ENCODE data around the gene VASH2.
"Not testable (repeated sequence)": the region's sequence is repeated elsewhere in the genome, so short reads cannot be mapped to it uniquely, and the experiment has no call there.

The VASH2 gene

GRCh38 chr1:212950243-212951125 is at the start of gene VASH2:
Gene VASH2 (plus strand): TSS chr1:212950541. CDS start chr1:212951543, 1,002 bp downstream.
- DNase-seq (ENCODE audit: low spot score), result peak; percentile 98

- no peak for DNase-seq (ENCODE audit: low spot score)
These were observed 49.1 kb upstream of the VASH2 start for GRCh38 chr1:212901290-212901689.

- DNase-seq (ENCODE audit: low spot score), result no peak
These were observed 48.3 kb upstream of the VASH2 start for GRCh38 chr1:212902054-212902453.

- DNase-seq (ENCODE audit: low spot score), result no peak
These were observed 46.7 kb upstream of the VASH2 start for GRCh38 chr1:212903664-212904063.

GRCh38 chr1:212908071-212908470 is 42.3 kb upstream of the VASH2 start:
- not testable (repeated sequence) for DNase-seq (ENCODE audit: low spot score)

GRCh38 chr1:212908971-212909370 is 41.4 kb upstream of the VASH2 start:
- DNase-seq (ENCODE audit: low spot score), result no peak

GRCh38 chr1:212909652-212910063 is 40.7 kb upstream of the VASH2 start:
- DNase-seq (ENCODE audit: low spot score), result no peak

- not testable (repeated sequence) for DNase-seq (ENCODE audit: low spot score)
These were observed 40.1 kb upstream of the VASH2 start for GRCh38 chr1:212910213-212910612.

- not testable (repeated sequence) for DNase-seq (ENCODE audit: low spot score)
These were observed 36.7 kb upstream of the VASH2 start for GRCh38 chr1:212913638-212914037.

- DNase-seq (ENCODE audit: low spot score), result not testable (repeated sequence)
These were observed 36.2 kb upstream of the VASH2 start for GRCh38 chr1:212914110-212914509.

GRCh38 chr1:212914789-212915188 is 35.6 kb upstream of the VASH2 start:
- no peak for DNase-seq (ENCODE audit: low spot score)

- DNase-seq (ENCODE audit: low spot score), result peak; percentile 64
These were observed 34.9 kb upstream of the VASH2 start for GRCh38 chr1:212915245-212916091.

- peak; percentile 60 for DNase-seq (ENCODE audit: low spot score)
These were observed 33.7 kb upstream of the VASH2 start for GRCh38 chr1:212916481-212917133.

GRCh38 chr1:212917134-212917485 is 33.2 kb upstream of the VASH2 start:
- DNase-seq (ENCODE audit: low spot score), result no peak

- DNase-seq (ENCODE audit: low spot score), result no peak
These were observed 32.5 kb upstream of the VASH2 start for GRCh38 chr1:212917858-212918257.

GRCh38 chr1:212918824-212919223 is 31.5 kb upstream of the VASH2 start:
- no peak for DNase-seq (ENCODE audit: low spot score)

GRCh38 chr1:212920246-212920645 is 30.1 kb upstream of the VASH2 start:
- DNase-seq (ENCODE audit: low spot score), result no peak

GRCh38 chr1:212920896-212921295 is 29.4 kb upstream of the VASH2 start:
- no peak for DNase-seq (ENCODE audit: low spot score)

GRCh38 chr1:212922016-212922415 is 28.3 kb upstream of the VASH2 start:
- no peak for DNase-seq (ENCODE audit: low spot score)

GRCh38 chr1:212926372-212926771 is 24.0 kb upstream of the VASH2 start:
- no peak for DNase-seq (ENCODE audit: low spot score)

- DNase-seq (ENCODE audit: low spot score), result peak; percentile 68
These were observed 21.7 kb upstream of the VASH2 start for GRCh38 chr1:212928323-212929291.
